HG03520 (cell line): Measurements from ENCODE around the gene RASL10A.

ENCODE experiments used
- ATAC-seq: cut with Tn5 transposase; IDR thresholded peaks from one replicate; pipeline ENCODE4 v1.9.1; 2021; ENCODE audit warnings: mild to moderate bottlenecking, moderate library complexity; ENCODE audit not compliant: unreplicated experiment

Gene RASL10A

GRCh38 chr22:29339381-29340235, 24.1 kb upstream of the RASL10A start:
- ATAC-seq = no peak

- ATAC-seq = no peak
Measured at GRCh38 chr22:29338398-29338797, 22.9 kb upstream of the RASL10A start.

- no peak for ATAC-seq
Measured at GRCh38 chr22:29337631-29338284, 22.3 kb upstream of the RASL10A start.

GRCh38 chr22:29336751-29337490, 21.4 kb upstream of the RASL10A start:
- no peak for ATAC-seq

- ATAC-seq = no peak
Measured at GRCh38 chr22:29335656-29336055, 20.2 kb upstream of the RASL10A start.

GRCh38 chr22:29334696-29335344, 19.3 kb upstream of the RASL10A start:
- no peak for ATAC-seq

GRCh38 chr22:29334148-29334547, 18.7 kb upstream of the RASL10A start:
- ATAC-seq = no peak

- ATAC-seq = no peak
Measured at GRCh38 chr22:29332886-29333496, 17.5 kb upstream of the RASL10A start.

- ATAC-seq = no peak
Measured at GRCh38 chr22:29331658-29332300, 16.3 kb upstream of the RASL10A start.

GRCh38 chr22:29331213-29331612, 15.7 kb upstream of the RASL10A start:
- no peak for ATAC-seq

- ATAC-seq = no peak
Measured at GRCh38 chr22:29330753-29331152, 15.3 kb upstream of the RASL10A start.

GRCh38 chr22:29330291-29330690, 14.8 kb upstream of the RASL10A start:
- no peak for ATAC-seq

- no peak for ATAC-seq
Measured at GRCh38 chr22:29329581-29329980, 14.1 kb upstream of the RASL10A start.

GRCh38 chr22:29328566-29329500, 13.3 kb upstream of the RASL10A start:
- no peak for ATAC-seq

- ATAC-seq = no peak
Measured at GRCh38 chr22:29328055-29328454, 12.6 kb upstream of the RASL10A start.

GRCh38 chr22:29327089-29327764, 11.7 kb upstream of the RASL10A start:
- ATAC-seq = no peak

GRCh38 chr22:29326481-29326880, 11.0 kb upstream of the RASL10A start:
- ATAC-seq = no peak

GRCh38 chr22:29325785-29326315, 10.4 kb upstream of the RASL10A start:
- no peak for ATAC-seq
